Panc1 (cell line): ENCODE measurements around the gene SKIC8.

Experiments used
- POLR2AphosphoS5 ChIP-seq: IDR thresholded peaks from 2 replicates; pipeline ENCODE4 v1.6.1; 2012; ENCODE audit warnings: mild to moderate bottlenecking, low read depth, low read length, moderate library complexity
- TF ChIP-seq, protein P1 (sequence below): fragments of 450-650 bp; IDR thresholded peaks from 2 replicates; pipeline ENCODE4 v1.5.1; 2017; ENCODE audit warnings: mild to moderate bottlenecking

DNA sequence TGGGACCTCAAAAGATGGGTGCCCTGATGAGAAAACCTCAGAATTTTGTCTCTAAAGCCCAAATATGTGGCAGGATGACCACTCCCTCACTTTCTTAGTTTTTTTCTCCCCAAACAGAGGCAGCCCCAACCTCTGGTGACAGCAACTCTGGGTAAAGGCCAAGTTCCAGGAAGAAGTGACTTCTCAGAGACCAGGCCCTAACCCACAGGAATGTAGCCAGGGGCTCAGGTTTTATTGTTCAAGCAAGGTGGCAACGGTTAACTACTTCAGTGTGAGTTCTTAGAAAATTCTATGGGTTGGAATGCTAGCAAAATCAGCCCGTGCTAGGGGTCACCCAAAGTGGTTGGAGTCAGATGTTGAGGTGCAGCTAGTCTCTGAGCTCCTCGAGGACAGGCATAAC lies 40.2 kb downstream of the SKIC8 start:
- no peak for TF ChIP-seq POLR2AphosphoS5
- TF ChIP-seq, protein P1, sequence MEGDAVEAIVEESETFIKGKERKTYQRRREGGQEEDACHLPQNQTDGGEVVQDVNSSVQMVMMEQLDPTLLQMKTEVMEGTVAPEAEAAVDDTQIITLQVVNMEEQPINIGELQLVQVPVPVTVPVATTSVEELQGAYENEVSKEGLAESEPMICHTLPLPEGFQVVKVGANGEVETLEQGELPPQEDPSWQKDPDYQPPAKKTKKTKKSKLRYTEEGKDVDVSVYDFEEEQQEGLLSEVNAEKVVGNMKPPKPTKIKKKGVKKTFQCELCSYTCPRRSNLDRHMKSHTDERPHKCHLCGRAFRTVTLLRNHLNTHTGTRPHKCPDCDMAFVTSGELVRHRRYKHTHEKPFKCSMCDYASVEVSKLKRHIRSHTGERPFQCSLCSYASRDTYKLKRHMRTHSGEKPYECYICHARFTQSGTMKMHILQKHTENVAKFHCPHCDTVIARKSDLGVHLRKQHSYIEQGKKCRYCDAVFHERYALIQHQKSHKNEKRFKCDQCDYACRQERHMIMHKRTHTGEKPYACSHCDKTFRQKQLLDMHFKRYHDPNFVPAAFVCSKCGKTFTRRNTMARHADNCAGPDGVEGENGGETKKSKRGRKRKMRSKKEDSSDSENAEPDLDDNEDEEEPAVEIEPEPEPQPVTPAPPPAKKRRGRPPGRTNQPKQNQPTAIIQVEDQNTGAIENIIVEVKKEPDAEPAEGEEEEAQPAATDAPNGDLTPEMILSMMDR, result no peak
